HG03045 (cell line): ENCODE data around the gene NPFFR1.

Source experiments
- ATAC-seq: cut with Tn5 transposase; IDR thresholded peaks from one replicate; pipeline ENCODE4 v1.9.1; 2021; ENCODE audit warnings: mild to moderate bottlenecking, moderate library complexity; ENCODE audit not compliant: unreplicated experiment

NPFFR1 gene

GRCh38 chr10:70283445-70284399, at the start of gene NPFFR1:
Gene NPFFR1, minus strand, starts transcription at chr10:70284004. Its CDS starts 328 bp downstream, at chr10:70283676.
- ATAC-seq = no peak

- ATAC-seq = no peak
Observed at GRCh38 chr10:70333268-70333667, 49.5 kb upstream of the NPFFR1 start.

GRCh38 chr10:70331486-70332268, 47.9 kb upstream of the NPFFR1 start:
- ATAC-seq = no peak

GRCh38 chr10:70331160-70331485, 47.3 kb upstream of the NPFFR1 start:
- no peak for ATAC-seq

- no peak for ATAC-seq
Observed at GRCh38 chr10:70330671-70331070, 46.9 kb upstream of the NPFFR1 start.

- no peak for ATAC-seq
Observed at GRCh38 chr10:70328967-70329366, 45.2 kb upstream of the NPFFR1 start.

- no peak for ATAC-seq
Observed at GRCh38 chr10:70328018-70328417, 44.2 kb upstream of the NPFFR1 start.

- no peak for ATAC-seq
Observed at GRCh38 chr10:70324951-70325781, 41.4 kb upstream of the NPFFR1 start.

GRCh38 chr10:70324339-70324861, 40.6 kb upstream of the NPFFR1 start:
- ATAC-seq = no peak

- ATAC-seq = no peak
Observed at GRCh38 chr10:70323697-70324338, 40.0 kb upstream of the NPFFR1 start.

GRCh38 chr10:70323138-70323696, 39.4 kb upstream of the NPFFR1 start:
- ATAC-seq = no peak

- no peak for ATAC-seq
Observed at GRCh38 chr10:70321897-70322890, 38.4 kb upstream of the NPFFR1 start.

GRCh38 chr10:70321233-70321632, 37.4 kb upstream of the NPFFR1 start:
- ATAC-seq = no peak

- ATAC-seq = no peak
Observed at GRCh38 chr10:70320751-70321150, 36.9 kb upstream of the NPFFR1 start.

- no peak for ATAC-seq
Observed at GRCh38 chr10:70319824-70320223, 36.0 kb upstream of the NPFFR1 start.

GRCh38 chr10:70319183-70319582, 35.4 kb upstream of the NPFFR1 start:
- no peak for ATAC-seq

GRCh38 chr10:70317943-70318318, 34.1 kb upstream of the NPFFR1 start:
- ATAC-seq = no peak

- no peak for ATAC-seq
Observed at GRCh38 chr10:70317272-70317942, 33.6 kb upstream of the NPFFR1 start.
